T-helper 2 cell (primary cell): ENCODE results near the gene ETV6.
"Not testable (repeated sequence)": the region's sequence is repeated elsewhere in the genome, so short reads cannot be mapped to it uniquely, and the experiment has no call there.

Experiments used
- DNase-seq, 5 experiments: peaks; one replicate each; pipeline versions ENCODE4 v3.0.0 to v3.0.0-alpha.2; 2012 to 2022

Gene ETV6

GRCh38 chr12:11891754-11892386 lies 242.4 kb downstream of the ETV6 start:
- no peak for DNase-seq

DNA sequence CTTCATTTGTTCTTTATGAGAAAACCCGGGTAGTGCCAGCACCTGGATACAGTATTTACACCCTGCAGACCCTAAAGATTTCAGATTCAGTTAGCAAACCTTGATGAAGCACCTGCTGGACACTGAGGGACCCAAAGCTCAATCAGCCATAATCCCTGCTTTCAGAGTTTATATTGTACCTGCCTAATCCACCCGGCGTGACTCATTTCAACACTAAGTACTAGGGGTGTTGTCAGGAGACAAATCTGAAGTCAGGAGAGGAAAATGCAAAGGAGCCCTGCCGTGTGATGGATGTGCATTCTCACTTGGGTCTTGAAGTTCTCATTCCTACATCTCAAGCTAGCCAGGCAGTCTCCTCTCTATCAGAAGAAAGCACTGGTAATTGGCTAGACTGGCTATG lies 244.5 kb downstream of the ETV6 start:
- no peak for DNase-seq

GRCh38 chr12:11894890-11895289 lies 245.4 kb downstream of the ETV6 start:
- DNase-seq, result peak in 1 of 5 experiments; percentile 30

- DNase-seq, result no peak
Observed at GRCh38 chr12:11895421-11896078, 246.1 kb downstream of the ETV6 start.

- no peak for DNase-seq
Observed at GRCh38 chr12:11896417-11896929, 247.0 kb downstream of the ETV6 start.

- DNase-seq, result no peak
Observed at GRCh38 chr12:11897923-11898322, 248.4 kb downstream of the ETV6 start.

DNA sequence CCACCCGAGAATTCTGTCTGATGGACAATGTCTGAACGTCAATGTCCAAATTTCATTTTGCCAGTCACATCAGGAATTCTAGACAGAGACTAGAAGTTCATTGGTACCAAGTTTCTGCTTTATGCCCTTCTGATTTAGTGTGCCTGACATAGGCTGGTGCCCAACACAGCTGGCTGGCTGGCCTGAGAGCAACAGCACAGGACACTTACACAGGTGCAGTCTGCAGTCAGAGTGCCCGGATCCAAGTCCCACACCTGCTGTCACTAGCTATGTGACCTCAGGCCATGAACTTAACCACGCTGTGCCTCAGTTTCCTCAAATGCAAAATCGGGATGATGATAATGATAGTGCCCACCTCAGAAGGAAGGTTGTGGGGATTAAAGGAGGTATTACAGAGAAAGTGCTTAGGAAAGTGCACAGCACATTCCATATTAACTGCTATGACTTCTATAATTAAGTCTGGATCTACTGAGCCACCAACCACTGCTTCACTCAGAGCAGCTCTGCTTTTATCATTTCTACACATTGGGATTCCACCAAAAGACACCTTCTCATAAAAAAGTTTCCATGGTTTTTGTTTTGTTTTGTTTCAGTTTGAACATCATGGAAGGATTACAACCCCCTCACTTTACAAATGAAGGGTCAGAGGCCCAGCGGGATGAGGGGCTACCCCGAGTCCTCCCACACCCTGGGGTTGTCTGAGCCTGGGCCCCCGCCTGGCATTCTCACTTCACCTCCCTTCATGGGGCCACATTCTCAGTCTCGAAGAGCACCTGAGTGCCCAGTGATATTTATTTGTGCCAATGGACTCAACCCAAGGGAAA lies 252.4 kb downstream of the ETV6 start:
- DNase-seq, result peak in 2 of 5 experiments; percentile 22 to 49

DNA sequence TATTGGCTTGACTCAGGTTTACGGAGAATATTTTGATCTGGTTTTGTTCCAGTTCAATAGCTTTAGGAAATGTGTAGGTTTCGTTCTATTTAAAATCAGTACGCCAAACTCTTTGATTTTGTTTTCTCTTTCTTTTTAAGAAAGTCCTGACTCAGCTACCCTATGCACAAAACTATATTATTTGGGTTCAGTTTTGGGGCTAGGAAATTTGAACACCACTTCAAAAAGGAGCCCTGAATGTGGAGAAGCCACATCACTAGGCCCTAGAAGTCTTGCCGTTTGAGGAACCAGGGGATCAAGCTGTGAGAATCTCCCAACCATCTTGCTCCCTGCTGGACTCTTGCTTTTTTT lies 253.0 kb downstream of the ETV6 start:
- peak in 1 of 5 experiments; percentile 13 for DNase-seq

DNA sequence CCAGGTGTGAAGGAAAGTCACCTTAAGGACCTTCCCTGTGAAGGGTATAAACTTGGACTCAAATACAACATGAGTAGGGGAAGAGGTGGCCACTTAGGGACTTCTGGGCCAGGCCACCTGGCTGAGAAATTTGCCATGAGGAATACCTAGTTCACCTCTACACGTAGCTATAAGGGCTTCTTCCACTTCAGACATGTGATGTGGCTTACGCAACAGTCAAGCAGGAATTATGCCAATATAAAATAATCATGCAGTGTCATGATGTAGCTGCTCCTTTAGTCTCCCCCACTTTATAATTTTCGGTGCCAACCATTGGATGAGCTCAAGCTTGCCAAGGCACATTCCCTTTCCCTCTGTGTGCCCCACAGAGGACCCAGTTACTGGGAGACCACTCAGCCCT lies 254.7 kb downstream of the ETV6 start:
- DNase-seq, result no peak

DNA sequence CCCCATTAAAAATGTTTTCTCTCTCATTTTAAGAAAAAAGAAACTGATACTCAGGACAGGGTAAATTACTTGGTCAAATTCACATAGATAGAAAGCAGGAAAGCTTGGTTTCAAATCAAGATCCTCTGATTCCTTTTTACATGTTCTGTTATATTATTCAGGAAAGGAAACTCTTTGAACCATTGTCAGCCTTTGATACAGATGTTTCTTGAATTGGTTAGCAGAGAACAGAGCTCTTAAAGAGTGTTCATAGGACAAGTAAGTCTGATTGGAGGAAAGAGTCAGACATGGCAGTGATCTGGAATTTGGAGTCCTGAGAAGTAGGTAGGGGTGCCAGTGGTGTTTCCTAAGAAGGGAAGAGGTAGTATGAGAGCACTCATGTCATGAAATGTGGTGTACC lies 256.1 kb downstream of the ETV6 start:
- DNase-seq, result no peak

DNA sequence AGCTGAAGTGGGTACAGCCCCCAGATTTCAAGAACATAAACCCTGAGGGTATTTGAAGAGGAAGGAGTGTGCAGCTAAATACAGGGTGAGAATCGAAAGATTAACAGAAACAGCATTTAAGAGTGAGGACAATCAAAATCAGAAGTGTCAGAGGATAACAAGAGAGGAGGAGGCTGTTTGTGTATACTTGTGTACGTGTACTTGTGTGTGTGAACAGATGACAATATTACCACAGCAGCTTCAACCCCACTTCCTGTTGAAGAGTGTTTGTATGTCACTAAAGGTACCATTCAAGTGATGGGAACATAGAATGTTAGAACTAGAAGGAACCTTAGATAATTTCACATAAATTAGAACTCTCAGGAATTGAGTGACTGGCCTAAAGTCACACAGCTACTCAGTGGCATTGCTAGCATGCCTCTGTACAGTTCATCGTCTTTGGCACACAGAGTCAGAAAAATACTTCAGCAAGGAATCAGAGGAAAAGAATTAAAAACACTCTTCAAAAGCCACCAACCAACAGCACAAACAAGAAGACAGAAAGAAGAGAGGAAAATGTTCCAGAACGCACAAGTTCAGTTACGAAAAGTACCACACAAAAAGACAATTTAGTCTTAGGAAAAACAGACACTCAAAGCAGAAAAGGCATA lies 256.9 kb downstream of the ETV6 start:
- peak in 1 of 5 experiments; percentile 37 for DNase-seq

- no peak for DNase-seq
Observed at GRCh38 chr12:11907625-11908024, 258.2 kb downstream of the ETV6 start.

DNA sequence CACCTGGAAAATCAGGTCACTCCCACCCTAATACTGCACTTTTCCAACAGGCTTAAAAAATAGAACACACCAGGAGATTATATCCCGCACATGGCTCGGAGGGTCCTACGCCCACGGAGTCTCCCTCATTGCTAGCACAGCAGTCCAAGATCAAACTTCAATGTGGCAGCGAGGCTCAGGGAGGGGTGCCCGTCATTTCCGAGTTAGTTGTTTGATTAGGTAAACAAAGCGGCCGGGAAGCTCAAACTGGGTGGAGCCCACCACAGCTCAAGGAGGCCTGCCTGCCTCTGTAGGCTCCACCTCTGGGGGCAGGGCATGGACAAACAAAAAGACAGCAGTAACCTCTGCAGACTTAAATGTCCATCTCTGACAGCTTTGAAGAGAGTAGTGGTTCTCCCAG lies 259.9 kb downstream of the ETV6 start:
- not testable (repeated sequence) for DNase-seq

GRCh38 chr12:11916113-11916512 lies 266.6 kb downstream of the ETV6 start:
- no peak for DNase-seq

DNA sequence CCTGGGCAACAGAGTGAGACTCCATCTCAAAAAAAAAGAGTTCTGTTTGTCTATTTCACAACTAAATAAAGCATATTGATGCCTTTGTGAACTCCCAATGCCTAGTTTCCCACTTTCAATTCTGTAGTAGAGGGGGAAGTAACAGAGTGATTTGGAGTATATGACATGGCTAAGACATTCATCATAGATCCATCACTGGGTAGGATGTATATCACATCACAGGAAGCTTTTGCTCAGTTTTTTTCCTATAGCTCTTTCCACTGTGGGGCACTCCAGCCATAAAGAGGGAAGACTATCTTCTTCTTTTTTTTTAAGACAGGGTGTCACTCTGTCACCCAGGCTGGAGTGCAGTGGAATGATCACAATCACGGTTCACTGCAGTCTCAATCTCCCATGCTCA lies 267.3 kb downstream of the ETV6 start:
- DNase-seq, result no peak

DNA sequence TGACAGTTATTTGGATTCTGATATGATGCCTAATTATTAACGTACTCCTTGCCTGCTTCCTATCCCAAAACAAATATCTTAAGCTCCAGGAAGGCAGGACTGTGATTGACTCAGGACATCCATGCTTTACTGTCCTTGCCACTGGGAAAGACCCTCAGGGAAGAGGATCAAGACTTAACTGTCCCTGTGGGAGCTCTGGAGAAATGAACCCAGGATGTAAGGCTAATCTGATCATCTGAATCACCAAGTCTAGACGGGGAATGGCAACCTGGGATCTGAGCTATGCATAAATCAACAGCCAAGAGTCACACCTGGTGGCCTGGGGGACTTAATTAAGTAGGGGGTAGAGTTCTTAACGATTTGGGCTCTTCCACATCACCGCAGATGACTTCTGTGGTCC lies 268.0 kb downstream of the ETV6 start:
- DNase-seq, result no peak

- DNase-seq, result no peak
Observed at GRCh38 chr12:11920231-11920630, 270.8 kb downstream of the ETV6 start.

- no peak for DNase-seq
Observed at GRCh38 chr12:11922361-11922760, 272.9 kb downstream of the ETV6 start.

DNA sequence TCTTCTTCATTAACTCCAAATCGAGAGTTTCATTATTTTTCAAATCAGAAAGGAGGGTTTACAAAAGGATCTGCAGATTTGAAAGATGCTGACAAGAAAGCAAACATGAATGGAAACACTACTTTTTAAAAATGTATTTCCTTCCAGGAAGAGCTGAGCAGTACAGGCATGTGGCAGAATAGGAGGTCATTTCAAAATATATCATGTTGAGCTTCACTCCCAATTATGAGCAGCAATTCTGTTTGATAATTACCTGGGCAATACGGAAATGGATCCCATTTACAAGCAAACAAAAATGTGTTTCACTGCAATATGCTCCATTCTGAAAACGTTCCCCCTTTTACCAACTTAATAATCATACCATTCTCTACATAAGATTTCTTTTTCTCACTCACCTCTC lies 273.6 kb downstream of the ETV6 start:
- no peak for DNase-seq

DNA sequence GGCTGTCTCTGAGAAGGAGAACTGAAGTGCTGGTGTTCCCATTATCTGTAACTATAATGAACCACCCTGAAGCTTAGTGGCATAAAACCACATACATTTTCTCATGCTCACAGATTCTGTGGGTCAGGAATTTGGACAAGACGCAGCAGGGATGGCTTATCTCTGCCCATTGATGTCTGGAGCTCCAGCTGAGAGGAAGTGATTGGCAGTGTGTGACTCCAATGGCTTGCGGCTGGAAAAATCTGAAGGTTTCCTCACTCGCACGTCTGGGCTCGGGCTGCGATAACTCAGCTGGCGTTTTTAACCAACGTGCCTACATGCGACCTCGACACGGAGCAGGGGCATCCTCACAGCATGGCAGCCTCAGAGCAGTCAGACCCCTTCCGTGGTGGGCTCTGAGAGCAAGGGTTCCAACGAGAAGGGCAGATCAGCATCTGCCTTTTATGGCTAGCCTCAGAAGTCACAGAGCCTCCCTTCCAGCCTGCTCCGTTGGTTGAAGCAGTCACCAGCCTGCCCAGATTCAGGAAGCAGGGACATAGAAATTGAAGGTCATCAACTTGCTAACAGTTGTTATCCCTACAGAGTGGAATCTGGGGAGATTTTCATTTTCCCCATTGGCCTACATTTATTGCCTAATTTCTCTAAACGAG lies 277.9 kb downstream of the ETV6 start:
- DNase-seq, result no peak

GRCh38 chr12:11929714-11930113 lies 280.2 kb downstream of the ETV6 start:
- no peak for DNase-seq

GRCh38 chr12:11939223-11939622 lies 289.7 kb downstream of the ETV6 start:
- no peak for DNase-seq
